Lung (tissue), 12 donors: ENCODE measurements around the gene ZFP64. TPM values are rescaled to one million over a fixed set of nuclear protein-coding genes. Genes with fewer than 3 reads are reported as not detected.
A peak's percentile ranks its signal among the peaks of the same experiment; 100 is the strongest.

ENCODE experiments used
- ATAC-seq: fragments of 200-7000 bp; cut with Tn5 transposase; one replicate; pipeline ENCODE4 v1.9.1; 2020; ENCODE audit warnings: moderate number of reproducible peaks; ENCODE audit not compliant: insufficient read depth, low FRiP score
- DNase-seq, 3 donors: peaks; one replicate each; pipeline ENCODE4 v3.0.0-alpha.2; 2013 to 2017
- H3K27ac ChIP-seq, 2 donors: one replicate each; pipeline ENCODE4 v1.5.1; 2013; ENCODE audit warnings: mild to moderate bottlenecking in 2 of 2, moderate library complexity in 2 of 2, control low read depth in 1 of 2, inconsistent platforms in 1 of 2, low read depth in 1 of 2, low read length in 1 of 2
- H3K27me3 ChIP-seq, 3 donors: one replicate each; pipeline ENCODE4 v1.5.1; 2013; ENCODE audit warnings: low read length in 2 of 3; ENCODE audit not compliant: control insufficient read depth in 3 of 3, insufficient read depth in 3 of 3
- H3K36me3 ChIP-seq, 4 donors: one replicate each; pipeline ENCODE4 v1.5.1; 2013; ENCODE audit warnings: low read length in 4 of 4, mild to moderate bottlenecking in 1 of 4, moderate library complexity in 1 of 4; ENCODE audit not compliant: control insufficient read depth in 4 of 4, insufficient read depth in 4 of 4
- H3K4me1 ChIP-seq, 5 donors: one replicate each; pipeline ENCODE4 v1.5.1; 2013; ENCODE audit warnings: low read length in 5 of 5, mild to moderate bottlenecking in 2 of 5, moderate library complexity in 1 of 5; ENCODE audit not compliant: control insufficient read depth in 5 of 5, insufficient read depth in 5 of 5
- H3K4me3 ChIP-seq: one replicate; pipeline ENCODE4 v1.5.1; 2013; ENCODE audit warnings: mild to moderate bottlenecking, control low read depth, moderate library complexity
- H3K9ac ChIP-seq, 2 donors: one replicate each; pipeline ENCODE4 v1.5.1; 2013; ENCODE audit warnings: low read length in 2 of 2, control low read depth in 1 of 2; ENCODE audit not compliant: insufficient read depth in 1 of 2
- H3K9me3 ChIP-seq, 4 donors: one replicate each; pipeline ENCODE4 v1.5.1; 2013; ENCODE audit warnings: low read length in 3 of 4, mild to moderate bottlenecking in 1 of 4, moderate library complexity in 1 of 4; ENCODE audit not compliant: control insufficient read depth in 4 of 4, insufficient read depth in 3 of 4
- WGBS, 2 donors: extraction: QIAGEN DNeasy Blood & Tissue Kit; methylation state at CpG; one replicate each; pipeline ENCODE4 v1.1.7; 2013; 5-methylcytosine and 5-hydroxymethylcytosine counted together
- polyA plus RNA-seq, 2 donors: library from polyadenylated mRNA; stranded (reverse); fragments of 200-250 nt; gene quantifications; one replicate each; pipeline ENCODE4 v1.2.1, GENCODE V29; 2013
- total RNA-seq, 2 donors: library from RNA; depleted of rRNA in 1 of 2; stranded (reverse); fragments of >200 nt in 1 of 2; gene quantifications; one replicate each; pipeline ENCODE4 v1.2.1, GENCODE V29; 2014 to 2021
- TF ChIP-seq, protein P1 (sequence below): IDR thresholded peaks from 2 replicates; pipeline ENCODE4 v1.5.1; 2012; ENCODE audit warnings: mild to moderate bottlenecking; ENCODE audit errors: control extremely low read depth, extremely low read depth
- donor health status: control.
- donor health status: control.
- donor health status: Bipolar disorder and iron deficiency.
- donor health status: healthy.
- donor health status: DM: yes; HTN: yes; CAD: no.

ZFP64 gene
- total and polyA plus RNA-seq, 4 donors = 3.1 to 11.5 (median 7.4) TPM

DNA sequence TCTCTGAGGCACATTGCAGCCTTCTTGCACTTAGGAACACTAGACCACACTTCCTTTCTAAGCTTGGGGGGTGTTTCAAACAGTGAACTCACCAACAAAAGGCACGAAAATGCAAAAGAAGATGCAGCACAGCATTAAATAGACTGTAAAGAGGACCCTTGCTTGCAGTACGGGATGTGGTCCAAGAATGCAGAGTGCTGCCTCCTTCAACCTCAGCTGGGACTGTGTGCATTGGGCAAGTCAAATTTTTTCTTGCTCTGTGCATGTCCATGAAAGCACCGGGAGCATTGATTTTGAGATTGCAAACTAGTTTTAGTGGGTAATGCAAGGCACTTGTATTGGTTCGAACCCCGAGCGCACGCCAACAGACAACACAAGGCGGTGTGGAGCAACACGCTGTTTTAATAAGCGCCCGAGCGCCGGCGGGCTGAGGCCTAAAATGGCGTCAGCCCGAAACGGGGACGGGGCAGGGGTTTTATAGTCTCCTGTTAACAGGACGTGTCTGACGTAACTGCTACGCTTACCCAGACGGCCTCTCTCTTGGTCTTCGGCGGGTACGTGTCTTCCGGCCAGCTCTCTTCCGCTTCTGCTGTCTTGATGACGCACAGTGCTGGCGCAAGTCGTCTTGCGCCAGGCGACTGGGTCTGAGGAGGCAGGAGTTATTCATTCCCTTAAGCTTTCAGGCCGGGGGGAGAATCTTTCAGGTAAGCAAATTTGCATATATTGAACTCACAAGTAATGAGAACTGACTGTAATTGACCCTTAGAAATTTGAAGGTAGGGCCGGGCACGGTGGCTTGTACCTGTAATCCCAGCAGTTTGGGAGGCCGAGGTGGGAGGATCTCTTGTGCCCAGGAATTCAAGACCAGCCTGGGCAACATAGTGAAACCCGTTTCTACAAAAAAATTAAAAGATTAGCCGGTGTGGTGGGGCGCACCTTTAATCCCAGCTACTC, 18.7 kb upstream of the ZFP64 start:
- ATAC-seq (no peak), DNase-seq (no peak)
- no peak overlapping the region for H3K4me3 ChIP-seq
- 93 to 94% methylated on average over 39 of the region's 39 CpGs for WGBS, 2 donors
- no peak overlapping the region for H3K9ac ChIP-seq
- no peaks in the 10 kb centered on the region for H3K36me3 ChIP-seq
- H3K27me3 ChIP-seq = peaks cover 0 to 3% (median 0%) of the 10 kb centered on the region in 3 donors
- H3K9me3 ChIP-seq = peaks cover 0 to 4% (median 2%) of the 10 kb centered on the region in 4 donors
- H3K27ac ChIP-seq = no peak overlapping the region
- H3K4me1 ChIP-seq = no peaks in the 10 kb centered on the region
- TF ChIP-seq, protein P1, sequence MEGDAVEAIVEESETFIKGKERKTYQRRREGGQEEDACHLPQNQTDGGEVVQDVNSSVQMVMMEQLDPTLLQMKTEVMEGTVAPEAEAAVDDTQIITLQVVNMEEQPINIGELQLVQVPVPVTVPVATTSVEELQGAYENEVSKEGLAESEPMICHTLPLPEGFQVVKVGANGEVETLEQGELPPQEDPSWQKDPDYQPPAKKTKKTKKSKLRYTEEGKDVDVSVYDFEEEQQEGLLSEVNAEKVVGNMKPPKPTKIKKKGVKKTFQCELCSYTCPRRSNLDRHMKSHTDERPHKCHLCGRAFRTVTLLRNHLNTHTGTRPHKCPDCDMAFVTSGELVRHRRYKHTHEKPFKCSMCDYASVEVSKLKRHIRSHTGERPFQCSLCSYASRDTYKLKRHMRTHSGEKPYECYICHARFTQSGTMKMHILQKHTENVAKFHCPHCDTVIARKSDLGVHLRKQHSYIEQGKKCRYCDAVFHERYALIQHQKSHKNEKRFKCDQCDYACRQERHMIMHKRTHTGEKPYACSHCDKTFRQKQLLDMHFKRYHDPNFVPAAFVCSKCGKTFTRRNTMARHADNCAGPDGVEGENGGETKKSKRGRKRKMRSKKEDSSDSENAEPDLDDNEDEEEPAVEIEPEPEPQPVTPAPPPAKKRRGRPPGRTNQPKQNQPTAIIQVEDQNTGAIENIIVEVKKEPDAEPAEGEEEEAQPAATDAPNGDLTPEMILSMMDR = no peak

DNA sequence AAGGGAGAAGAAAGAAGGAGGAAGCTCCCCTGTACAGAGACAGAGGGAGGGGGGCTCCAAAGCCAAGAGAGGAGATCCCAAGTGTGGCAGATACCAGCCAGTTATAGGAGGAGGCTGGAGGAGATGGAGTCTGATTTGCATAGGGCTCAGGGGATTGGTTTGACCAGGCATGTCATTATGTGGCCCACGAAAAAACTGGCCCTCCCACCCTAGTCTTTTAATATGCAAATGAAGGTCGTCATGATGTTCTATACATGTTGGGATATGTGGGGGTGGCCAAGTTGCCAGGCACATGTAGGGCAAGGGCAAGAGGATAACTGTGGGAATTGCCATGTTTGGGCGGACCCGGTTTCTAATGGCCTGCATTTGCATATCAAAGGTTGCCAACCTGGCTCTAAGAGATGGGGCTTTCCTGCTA, 17.6 kb upstream of the ZFP64 start:
- DNase-seq = no peak
- Histone ChIP-seq H3K4me3 (no peak overlapping the region), H3K9me3 (peaks cover 0 to 5% (median 2%) of the 10 kb centered on the region in 4 donors), H3K27ac (no peak overlapping the region), H3K36me3 (no peaks in the 10 kb centered on the region), H3K27me3 (peaks cover 0 to 3% (median 0%) of the 10 kb centered on the region in 3 donors), H3K9ac (no peak overlapping the region), H3K4me1 (no peaks in the 10 kb centered on the region)
- ATAC-seq = no peak
- TF ChIP-seq, protein P1 = no peak
- 46% methylated on average over 4 of the region's 4 CpGs for WGBS, 2 donors

DNA sequence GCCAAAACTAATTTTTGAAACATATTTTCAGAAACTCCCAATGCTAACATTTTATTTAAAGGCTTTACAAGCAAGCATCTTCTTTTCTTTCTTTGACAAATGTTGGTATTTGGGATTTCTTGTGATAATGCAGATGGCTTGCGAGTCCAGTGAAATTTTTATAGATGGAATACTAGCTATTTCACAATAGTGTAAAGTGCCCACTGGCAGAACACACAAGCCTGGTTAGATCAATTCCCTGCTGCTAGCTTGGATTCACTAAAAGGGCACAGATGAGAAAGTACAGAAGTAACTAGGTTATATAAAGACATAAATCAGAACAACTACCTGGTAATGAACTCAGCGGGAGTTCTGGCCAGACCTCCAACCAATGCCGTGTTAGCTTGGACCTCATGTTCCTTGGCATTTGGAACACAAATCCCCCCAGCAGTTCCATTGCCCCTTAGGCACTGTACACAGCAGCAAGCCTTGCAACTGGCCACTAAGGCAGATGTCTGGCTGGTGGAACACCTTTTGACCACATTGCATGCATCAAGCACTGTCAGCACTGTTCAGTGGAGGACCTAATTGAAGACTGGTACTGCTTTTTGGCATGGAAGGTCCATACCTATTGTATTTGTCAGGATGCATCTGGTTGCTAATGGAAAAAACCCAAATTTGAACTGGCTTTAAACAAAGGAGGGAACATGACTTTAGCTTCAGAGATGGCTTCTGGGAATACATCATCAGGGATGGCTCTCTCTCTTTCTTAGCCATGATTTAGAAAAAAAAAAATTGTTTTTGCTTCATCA, 15.6 kb upstream of the ZFP64 start:
- Histone ChIP-seq H3K27me3 (peaks cover 0 to 3% (median 0%) of the 10 kb centered on the region in 3 donors), H3K4me1 (no peaks in the 10 kb centered on the region), H3K36me3 (no peaks in the 10 kb centered on the region), H3K27ac (no peak overlapping the region), H3K9me3 (peaks cover 0 to 4% (median 0%) of the 10 kb centered on the region in 4 donors), H3K4me3 (no peak overlapping the region), H3K9ac (no peak overlapping the region)
- DNase-seq (peak in 1 of 3 donors; percentile 11), ATAC-seq (no peak)
- 94 to 97% methylated on average over 3 of the region's 3 CpGs for WGBS, 2 donors
- TF ChIP-seq, protein P1 = no peak
